HepG2 (cell line): ENCODE measurements around the gene GIN1. TPM values are rescaled to one million over a fixed set of nuclear protein-coding genes. Genes with fewer than 3 reads are reported as not detected.

Source experiments
- HNF4G ChIP-seq, 2 experiments: sonication (generic) in 1 of 2; formaldehyde crosslinking in 1 of 2; IDR thresholded peaks; 2 replicates each; pipeline versions ENCODE4 v1.4.0 to v1.6.1; 2011 to 2020; ENCODE audit warnings: borderline replicate concordance in 2 of 2, low read depth in 2 of 2, mild to moderate bottlenecking in 2 of 2, low read length in 1 of 2, missing genetic modification reagents in 1 of 2, moderate library complexity in 1 of 2
- MBD4 ChIP-seq: IDR thresholded peaks from 2 replicates; pipeline ENCODE4 v1.6.1; 2012; ENCODE audit warnings: low read length, inconsistent platforms, borderline replicate concordance
- NCOR1 ChIP-seq: fragments of 200-600 bp; sonication (generic); IDR thresholded peaks from 2 replicates; pipeline ENCODE4 v1.7.0; 2017; ENCODE audit warnings: antibody characterized with exemption, low read length, borderline replicate concordance
- PPARG ChIP-seq: conservative IDR thresholded peaks from 2 replicates; pipeline ENCODE4 v1.6.1; 2016; ENCODE audit warnings: missing biosample characterization, missing genetic modification reagents
- PTBP1 ChIP-seq: fragments of 200-400 bp; formaldehyde crosslinking; IDR thresholded peaks from 2 replicates; pipeline ENCODE4 v1.6.1; 2018; ENCODE audit warnings: low read length, low read depth; ENCODE audit not compliant: poor library complexity, severe bottlenecking
- RBM22 ChIP-seq: fragments of 200-400 bp; formaldehyde crosslinking; optimal IDR thresholded peaks from 2 replicates; pipeline ENCODE3; 2017; ENCODE audit warnings: mild to moderate bottlenecking, low read length, moderate library complexity
- RXRB ChIP-seq: IDR thresholded peaks from 2 replicates; pipeline ENCODE4 v1.6.1; 2016; ENCODE audit warnings: borderline replicate concordance, missing genetic modification reagents, missing compliant biosample characterization
- ZBTB21 ChIP-seq: sonication (generic); formaldehyde crosslinking; IDR thresholded peaks from 2 replicates; pipeline ENCODE4 v1.4.0; 2020; ENCODE audit warnings: missing genetic modification reagents
- ZEB1 ChIP-seq: IDR thresholded peaks from 2 replicates; pipeline ENCODE4 v1.6.1; 2012; ENCODE audit warnings: mild to moderate bottlenecking, low read depth, inconsistent platforms; ENCODE audit not compliant: insufficient replicate concordance
- ZIK1 ChIP-seq: sonication (generic); formaldehyde crosslinking; IDR thresholded peaks from 2 replicates; pipeline ENCODE4 v1.5.0; 2020; ENCODE audit warnings: mild to moderate bottlenecking, low read depth, missing genetic modification reagents, borderline replicate concordance
- ZNF235 ChIP-seq: sonication (generic); formaldehyde crosslinking; IDR thresholded peaks from 2 replicates; pipeline ENCODE4 v1.8.1; 2023; ENCODE audit warnings: mild to moderate bottlenecking, missing genetic modification reagents, borderline replicate concordance
- polyA plus RNA-seq, 8 experiments: library from polyadenylated mRNA; depleted of rRNA in 3 of 8; stranded (reverse) in 7 of 8; unstranded in 1 of 8; fragments of >200 nt; fragmentation: Illumina TruSeq in 4 of 8; extraction: Trizol in 4 of 8; gene quantifications; 2 replicates each; pipeline versions ENCODE4 v1.2.1 to v1.2.3, GENCODE V29; 2011 to 2016; ENCODE audit warnings: low read depth in 4 of 8, missing spikeins in 1 of 8, mixed read lengths in 1 of 8; ENCODE audit not compliant: insufficient read depth in 1 of 8
- total RNA-seq, 5 experiments: library from RNA; depleted of rRNA; stranded (reverse); fragments of >200 nt; fragmentation: Illumina TruSeq; extraction: Trizol; gene quantifications; 2 replicates each; pipeline ENCODE4 v1.2.3, GENCODE V29; 2016; ENCODE audit warnings: low read depth in 1 of 5
- TF ChIP-seq, protein P1 (sequence below): IDR thresholded peaks from 2 replicates; pipeline ENCODE4 v1.6.1; 2012; ENCODE audit warnings: low read depth, low read length, improper control_type of control experiment
- TF ChIP-seq, protein P2 (sequence below): sonication (generic); formaldehyde crosslinking; conservative IDR thresholded peaks from 2 replicates; pipeline ENCODE4 v1.4.0; 2020; ENCODE audit warnings: missing genetic modification reagents

Gene GIN1
- total and polyA plus RNA-seq, 2 of the 13 experiments (the other 11 are each of a cell fraction or from before 2014, with no cell fraction given): 1.7 to 7.7 TPM

DNA sequence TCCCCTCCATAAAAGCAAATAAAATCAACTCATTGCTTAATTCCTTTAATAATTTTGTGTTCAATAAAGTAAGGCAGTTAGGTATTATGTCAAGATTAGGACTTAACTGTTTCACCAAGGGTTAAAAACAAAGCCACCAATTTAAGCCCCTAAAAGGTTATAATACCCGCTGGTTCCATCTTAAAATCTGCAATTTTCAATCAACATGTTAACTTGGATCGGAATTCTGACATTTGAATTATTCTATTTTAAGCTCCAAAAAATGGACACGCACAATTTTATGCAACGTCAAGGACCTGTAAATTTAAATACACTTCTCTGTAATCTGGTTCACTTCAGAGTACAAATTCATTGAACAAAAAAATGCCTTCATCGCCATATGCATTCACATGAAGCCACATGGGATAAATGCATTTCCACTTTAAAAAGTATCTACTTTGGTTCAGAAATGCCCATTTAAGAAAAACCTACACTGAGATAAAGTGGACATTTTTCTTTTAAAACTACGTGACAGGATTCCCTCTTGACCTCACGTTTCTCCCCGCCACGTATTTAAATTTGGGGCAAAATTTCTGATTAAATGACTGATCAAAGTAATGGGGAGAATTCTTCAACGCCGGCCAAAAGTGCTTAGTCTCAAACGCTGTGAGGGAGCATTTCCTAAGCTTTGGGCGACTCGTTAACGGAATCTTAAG lies 721 bp downstream of the GIN1 start (continued):
- TF ChIP-seq PTBP1 (no peak), RBM22 (peak; percentile 39), MBD4 (peak; percentile 41; the same call in 1 of the 2 replicates), ZEB1 (no peak), HNF4G (IDR thresholded peaks at IDR 0.05; ENCODE audit: borderline replicate concordance, low read depth, low read length) (0 out of 2 replicates have a peak, but pooled peaks have one; percentile 4), HNF4G (CRISPR knock-in tag; IDR thresholded peaks at IDR 0.05; ENCODE audit: borderline replicate concordance, low read depth) (no peak), ZNF235 (no peak), ZBTB21 (CRISPR knock-in tag) (no peak), PPARG (CRISPR knock-in tag) (0 out of 2 replicates have a peak, but pooled peaks have one; percentile 2), ZIK1 (CRISPR knock-in tag) (no peak), RXRB (no peak), NCOR1 (peak; percentile 6; the same call in 1 of the 2 replicates)
- TF ChIP-seq, protein P1, sequence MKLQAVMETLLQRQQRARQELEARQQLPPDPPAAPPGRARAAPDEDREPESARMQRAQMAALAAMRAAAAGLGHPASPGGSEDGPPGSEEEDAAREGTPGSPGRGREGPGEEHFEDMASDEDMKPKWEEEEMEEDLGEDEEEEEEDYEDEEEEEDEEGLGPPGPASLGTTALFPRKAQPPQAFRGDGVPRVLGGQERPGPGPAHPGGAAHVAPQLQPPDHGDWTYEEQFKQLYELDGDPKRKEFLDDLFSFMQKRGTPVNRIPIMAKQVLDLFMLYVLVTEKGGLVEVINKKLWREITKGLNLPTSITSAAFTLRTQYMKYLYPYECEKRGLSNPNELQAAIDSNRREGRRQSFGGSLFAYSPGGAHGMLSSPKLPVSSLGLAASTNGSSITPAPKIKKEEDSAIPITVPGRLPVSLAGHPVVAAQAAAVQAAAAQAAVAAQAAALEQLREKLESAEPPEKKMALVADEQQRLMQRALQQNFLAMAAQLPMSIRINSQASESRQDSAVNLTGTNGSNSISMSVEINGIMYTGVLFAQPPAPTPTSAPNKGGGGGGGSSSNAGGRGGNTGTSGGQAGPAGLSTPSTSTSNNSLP: peak; percentile 22; the same call in 1 of the 2 replicates
- TF ChIP-seq, protein P2, sequence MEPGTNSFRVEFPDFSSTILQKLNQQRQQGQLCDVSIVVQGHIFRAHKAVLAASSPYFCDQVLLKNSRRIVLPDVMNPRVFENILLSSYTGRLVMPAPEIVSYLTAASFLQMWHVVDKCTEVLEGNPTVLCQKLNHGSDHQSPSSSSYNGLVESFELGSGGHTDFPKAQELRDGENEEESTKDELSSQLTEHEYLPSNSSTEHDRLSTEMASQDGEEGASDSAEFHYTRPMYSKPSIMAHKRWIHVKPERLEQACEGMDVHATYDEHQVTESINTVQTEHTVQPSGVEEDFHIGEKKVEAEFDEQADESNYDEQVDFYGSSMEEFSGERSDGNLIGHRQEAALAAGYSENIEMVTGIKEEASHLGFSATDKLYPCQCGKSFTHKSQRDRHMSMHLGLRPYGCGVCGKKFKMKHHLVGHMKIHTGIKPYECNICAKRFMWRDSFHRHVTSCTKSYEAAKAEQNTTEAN (CRISPR knock-in tag): no peak
- TF ChIP-seq, all 625 proteins: peak for 15
